GM21526 (cell line): Measurements from ENCODE around the gene SLC23A1.
"Not testable (repeated sequence)": the region's sequence is repeated elsewhere in the genome, so short reads cannot be mapped to it uniquely, and the experiment has no call there.

ENCODE experiments used
- ATAC-seq: cut with Tn5 transposase; IDR thresholded peaks from one replicate; pipeline ENCODE4 v1.9.1; 2021; ENCODE audit warnings: moderate library complexity; ENCODE audit not compliant: unreplicated experiment, low FRiP score

SLC23A1 gene

DNA sequence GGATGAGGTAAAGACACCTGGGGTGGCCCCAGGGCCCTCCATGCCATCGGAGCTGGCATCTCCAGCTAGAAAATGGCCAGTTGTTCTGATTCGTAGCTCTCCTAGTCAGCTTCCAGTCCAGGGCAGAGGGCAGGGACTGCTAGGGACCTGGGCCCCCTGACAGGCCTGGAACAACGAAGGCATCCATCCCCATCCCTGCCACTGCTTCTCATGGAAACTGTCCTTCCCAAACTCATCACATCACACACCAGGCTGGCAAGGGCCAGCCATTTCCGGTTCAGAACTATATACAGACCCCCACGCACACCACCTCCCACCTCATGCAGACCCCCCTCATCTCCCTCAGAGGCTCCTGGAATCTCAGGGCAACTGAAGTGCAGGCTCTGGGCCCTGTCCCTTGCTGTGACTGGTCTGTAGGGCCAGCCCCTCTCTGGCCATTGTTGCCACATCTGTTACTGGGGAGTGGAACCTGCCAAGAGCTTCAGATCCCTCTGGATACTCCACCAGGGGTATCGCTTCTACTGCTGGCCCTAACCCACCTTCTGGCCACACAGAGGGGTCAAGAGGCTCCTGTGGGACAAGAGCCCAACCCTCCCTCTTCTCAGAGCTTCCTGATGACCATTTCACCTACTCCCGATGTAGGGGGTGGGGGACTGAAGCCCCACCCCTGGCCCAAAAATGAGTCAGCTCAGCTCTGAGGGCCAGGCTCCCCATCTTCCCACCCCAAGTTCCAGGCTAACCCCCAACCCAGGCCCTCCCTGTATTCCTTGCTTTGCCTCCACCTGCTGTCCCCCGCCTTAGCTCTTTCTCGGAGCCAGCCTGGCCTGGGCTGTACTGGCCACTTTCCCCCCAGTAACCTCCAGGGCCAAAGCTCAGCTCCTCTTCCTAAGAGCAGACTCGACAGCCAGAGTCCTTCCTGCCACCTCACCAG lies 7.8 kb upstream of the SLC23A1 start:
- ATAC-seq, result no peak

DNA sequence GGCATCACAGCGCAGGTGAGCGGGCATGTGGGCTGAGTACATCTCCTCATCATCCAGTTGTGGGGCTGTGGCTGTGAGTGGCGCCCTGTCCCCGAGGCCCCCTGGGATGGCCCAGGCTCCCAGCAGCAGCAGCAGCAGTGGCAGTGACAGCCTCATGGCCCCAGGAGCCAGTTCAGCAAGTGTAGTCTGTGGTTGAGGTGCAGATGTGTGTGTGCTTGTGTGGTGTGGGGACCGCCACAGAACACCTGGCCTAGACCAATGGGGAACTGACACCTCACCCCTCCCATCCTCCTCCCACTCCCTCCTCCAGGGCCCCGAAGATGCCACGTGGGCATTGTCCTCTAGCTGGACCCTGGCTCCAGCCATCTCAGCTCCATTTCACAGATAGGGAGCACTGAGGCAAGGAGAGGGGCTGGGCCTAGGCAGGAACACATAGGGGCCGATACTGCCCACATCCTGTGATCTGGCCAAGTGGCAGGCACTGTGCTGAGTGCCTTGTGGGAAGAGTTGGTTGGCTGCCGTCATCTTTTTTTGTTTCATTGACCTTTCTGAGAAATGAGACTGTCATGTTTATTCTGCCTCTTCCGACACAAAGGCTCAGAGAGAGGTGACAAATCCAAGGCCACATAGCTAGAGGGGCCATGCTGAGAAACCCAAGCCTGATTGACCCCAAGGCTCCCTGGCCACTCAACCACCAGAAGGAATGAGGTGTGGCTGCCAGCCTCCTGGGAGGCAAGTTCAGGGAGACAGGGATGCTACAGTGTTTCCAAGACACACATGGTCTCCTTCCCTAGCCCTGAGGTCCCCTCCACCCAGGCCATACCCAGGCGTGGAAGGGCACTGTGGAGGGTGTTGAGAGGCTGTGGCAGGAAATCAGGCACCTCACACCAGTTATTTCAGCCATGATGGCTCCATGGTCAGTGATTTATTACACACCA lies 6.9 kb upstream of the SLC23A1 start, which contains the start of gene MZB1:
TSS of gene MZB1 (minus strand) at position 213 of the 938 bp plus-strand sequence. CDS start at position 156, 57 bp downstream.
- ATAC-seq, result peak; percentile 33

DNA sequence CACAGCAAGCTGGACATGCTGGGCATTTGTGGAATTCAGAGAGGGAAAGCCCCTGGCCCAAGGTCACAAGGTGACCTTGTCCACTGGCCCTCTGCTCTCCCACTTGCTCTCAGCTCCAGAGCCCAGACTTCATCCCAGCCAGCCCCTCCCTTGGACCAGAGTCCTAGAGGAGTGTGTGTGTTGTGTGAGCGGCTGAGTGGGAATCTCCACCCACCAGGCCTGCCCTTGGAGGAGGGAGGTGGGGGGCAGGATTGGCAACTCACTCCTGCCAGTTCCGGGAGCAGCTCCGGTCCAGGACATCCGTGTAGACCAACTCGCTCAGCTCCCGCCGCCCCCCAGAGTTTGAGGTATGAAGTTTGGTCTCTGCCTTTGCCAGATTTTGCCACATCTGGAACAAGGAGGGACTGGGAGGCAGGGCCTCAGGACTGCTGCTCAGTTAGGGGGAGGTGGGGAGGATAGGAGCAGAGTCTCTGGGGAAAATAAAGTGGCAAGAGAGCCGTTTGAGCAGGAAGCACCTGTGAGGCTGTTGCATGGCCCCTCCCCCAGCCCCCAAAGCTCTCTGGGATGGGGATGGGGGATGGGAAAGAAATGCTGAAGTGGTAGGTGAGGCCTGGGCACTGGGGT lies 5.2 kb upstream of the SLC23A1 start:
- no peak for ATAC-seq

DNA sequence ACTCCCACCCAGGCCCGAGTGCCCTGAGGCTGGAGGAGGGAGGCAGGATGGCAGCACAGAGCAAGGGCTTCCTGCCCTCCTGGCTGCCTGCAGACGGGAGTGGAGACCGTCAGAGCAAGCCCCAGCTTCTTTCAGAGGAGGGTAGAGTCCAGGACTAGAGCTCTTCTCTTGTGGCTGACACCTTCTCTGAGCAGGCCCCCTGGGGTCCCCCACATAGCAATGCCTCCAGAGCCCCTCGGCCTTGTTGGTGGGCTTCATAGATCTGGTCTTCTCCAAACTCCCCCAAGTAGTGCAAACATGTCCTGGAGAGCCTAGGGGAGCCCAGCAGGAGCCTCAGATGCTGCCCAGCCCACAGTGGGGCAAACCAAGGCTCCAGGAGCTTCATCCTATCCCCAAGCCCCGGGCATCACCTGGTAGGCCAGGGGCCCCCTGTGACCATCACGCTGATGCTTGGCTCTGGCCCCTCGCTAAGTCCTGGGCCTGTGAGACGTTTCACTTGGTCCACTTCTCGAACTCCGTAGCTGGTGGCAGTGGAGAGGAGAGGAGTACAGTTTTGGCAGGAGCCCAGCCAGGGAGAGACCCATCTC lies 4.6 kb upstream of the SLC23A1 start:
- no peak for ATAC-seq

DNA sequence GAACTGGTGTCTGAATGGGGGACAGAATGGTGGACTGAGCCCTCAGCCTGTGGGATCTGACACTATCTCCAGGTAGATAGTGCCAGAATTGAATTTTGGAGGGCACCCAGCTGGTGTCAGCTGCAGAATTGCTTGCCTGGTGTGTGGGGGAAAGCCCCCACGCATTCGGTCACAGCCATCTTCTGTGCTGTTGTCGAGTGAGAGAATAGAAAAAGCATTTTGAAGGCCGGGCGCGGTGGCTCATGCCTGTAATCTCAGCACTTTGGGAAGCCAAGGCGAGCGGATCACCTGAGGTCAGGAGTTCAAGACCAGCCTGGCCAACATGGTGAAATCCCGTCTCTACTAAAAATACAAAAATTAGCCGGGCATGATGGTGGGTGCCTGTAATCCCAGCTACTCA lies 3.9 kb upstream of the SLC23A1 start:
- ATAC-seq, result not testable (repeated sequence)

DNA sequence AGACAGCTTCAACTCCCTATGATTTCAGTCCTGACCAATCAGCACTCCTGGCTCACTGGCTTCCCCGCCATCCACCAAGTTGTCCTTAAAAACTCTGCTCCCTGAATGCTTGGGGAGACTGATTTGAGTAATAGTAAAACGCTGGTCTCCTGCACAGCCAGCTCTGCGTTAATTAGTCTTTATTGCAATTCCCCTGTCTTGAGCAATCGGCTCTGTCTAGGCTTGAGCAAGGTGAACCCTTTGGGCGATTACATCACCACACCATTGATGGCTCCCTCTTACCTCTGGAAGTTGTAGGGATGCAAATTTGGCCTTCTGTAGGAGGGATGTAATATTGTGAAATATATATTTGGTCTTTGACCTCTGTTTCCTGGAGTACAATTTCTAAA lies 2.9 kb upstream of the SLC23A1 start:
- ATAC-seq, result no peak

DNA sequence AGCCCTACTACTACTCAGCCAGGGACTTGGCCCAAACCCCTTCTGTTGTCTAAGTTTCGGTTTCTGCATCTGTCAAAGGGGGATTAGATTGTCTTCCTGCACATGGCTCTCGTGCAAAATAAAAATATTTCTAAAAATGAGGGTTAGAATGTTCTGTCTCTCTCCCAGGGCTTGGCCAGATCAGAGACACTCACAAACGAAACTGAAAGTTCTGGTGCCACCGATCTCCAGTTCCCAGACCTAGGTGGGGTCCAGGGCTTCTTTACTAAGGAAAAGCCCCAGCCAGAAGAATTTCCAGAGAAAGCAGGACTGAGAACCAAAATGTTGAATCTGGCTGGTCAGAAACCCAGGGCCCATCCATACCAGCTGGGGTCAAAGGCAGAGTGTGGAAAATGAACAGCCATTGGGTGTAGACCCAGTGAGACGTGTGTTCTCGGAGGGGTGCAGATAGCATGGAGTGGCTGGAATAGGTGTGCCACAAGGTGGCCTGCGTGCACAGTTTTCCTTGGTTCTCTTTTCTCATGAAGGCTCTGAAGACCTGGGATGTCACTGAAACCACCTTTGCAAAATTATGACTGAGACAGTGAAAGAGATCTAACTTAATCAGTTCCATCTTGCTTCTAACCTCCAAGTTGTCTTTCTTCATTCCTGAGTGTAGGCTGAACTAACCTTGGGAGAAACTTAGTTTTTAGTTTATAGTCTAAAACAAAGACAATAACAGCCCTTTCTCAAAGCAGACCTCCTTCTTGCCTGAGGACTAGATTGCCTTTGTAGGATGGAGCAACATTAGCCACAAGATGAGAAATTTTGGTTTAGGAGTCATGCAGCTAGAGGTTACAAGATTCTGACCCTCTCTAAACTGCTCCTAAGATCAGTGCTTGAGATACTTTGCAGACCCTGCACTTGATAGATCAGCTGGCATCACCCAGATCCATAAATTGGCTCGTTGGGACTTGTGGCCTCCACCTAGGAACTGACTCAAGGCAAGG lies 2.3 kb upstream of the SLC23A1 start:
- ATAC-seq, result no peak

DNA sequence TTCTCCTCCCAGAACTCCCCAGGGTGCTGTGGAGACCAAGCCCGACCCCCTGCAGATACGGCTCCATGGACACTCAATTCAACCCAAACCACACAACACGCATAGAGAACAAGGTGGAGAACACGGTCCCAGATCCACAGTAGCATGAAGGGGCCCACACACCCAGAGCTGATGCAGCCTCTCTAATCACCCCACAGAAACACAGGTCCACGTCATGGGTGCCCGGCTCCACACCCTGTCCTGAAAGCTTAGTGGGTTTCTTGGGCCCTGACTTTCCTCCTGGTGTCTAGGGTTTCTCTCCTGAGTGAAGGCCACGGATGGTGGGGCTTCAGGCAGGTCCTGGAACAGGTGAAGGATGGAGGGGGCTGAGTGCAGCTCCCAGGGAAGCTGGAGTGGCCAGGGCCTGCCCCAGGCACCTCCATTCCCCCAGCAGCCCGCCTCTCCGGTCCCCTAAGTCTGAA lies 1.5 kb upstream of the SLC23A1 start:
- ATAC-seq, result no peak

DNA sequence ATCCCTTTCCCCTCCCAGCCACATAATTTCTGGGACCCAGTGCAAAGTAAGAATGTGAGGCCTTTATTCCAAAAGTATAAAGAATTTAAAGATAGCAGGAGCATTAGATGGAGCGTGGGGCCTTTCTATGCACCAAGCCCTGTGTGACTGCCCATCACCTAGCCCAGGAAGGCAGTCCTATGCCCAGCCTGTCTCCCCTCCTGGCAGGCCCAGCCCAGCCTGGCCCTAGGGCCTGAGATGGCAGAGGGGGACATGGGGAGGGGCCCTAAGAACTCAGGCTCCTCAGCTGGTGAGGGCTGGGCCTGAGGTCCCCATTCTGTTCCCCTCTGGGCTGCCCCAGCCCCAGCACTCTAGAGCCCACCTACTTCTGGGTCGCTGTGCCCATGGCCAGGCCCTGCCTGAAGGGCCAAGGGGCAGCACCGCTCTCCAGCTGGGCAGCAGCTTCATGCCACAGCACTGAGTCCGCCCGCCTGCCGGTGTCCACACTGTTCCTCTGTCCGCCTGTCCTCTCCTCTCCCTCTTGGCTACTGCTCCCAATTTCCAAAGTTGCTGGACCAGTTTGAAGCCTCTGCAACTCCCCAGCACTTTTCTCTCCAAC lies 995 bp upstream of the SLC23A1 start:
- ATAC-seq, result no peak

DNA sequence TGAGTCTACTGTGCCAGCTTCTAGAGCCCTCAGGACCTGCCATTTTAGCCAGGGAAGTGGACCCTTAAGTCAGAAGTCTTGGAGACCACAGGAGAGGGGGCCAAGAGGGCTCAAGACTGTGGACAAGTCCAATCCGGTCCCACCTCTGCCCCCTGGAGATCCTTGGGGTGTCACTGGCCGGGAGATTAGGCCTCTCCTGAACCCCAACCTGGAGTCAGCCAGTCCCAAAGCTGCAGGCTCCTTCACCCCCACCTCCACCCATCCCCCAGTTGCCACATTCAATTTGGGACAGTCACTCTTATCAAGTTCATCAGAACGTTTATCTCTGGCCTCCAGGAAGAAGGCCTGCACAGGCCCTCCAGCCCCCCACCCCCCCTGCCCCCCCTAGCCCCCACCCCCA lies 290 bp downstream of the SLC23A1 start:
- ATAC-seq, result no peak

DNA sequence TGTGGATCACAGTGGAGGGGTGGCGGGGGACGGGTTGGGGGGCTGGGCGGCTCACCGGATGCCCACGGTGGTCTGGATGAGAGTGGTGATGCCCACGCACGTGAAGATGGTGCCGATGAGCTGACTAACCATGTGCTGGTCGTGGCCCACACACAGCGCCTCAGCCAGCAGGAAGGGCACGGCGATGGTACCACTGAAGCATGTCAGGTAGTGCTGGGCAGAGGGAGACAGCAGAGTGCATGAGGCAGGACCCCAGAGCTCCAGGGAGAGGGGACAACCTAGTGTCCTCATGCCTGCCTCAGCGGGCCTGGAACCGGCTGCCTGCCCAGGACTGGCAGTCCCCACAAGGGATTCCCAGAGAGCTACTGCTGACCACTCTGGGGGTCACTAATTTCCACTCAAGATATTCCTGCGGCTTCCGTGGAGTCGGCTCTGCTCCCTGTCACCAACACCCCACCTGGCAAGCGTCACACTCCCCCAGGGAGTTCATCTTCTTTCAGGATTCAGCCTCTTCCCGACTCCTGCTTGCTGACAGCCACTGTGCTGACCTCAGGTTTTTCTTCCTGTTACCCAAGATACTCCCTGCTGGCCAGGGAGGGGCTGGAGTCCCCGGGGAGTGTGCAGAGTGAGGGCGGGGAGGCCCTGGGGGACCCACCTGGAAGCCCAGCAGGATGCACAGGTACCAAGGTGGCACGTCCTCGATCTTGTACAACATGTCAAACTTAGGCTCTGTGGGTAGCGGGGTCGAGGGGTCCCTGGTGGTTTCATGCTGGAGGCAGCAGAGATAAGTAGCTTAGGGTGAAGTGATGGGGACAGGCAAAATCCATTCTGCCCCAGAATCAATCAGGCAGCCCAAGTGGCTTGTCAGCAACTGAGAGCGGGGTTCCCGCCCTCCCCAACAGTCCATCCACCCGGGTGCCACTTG lies 998 bp downstream of the SLC23A1 start:
- no peak for ATAC-seq

DNA sequence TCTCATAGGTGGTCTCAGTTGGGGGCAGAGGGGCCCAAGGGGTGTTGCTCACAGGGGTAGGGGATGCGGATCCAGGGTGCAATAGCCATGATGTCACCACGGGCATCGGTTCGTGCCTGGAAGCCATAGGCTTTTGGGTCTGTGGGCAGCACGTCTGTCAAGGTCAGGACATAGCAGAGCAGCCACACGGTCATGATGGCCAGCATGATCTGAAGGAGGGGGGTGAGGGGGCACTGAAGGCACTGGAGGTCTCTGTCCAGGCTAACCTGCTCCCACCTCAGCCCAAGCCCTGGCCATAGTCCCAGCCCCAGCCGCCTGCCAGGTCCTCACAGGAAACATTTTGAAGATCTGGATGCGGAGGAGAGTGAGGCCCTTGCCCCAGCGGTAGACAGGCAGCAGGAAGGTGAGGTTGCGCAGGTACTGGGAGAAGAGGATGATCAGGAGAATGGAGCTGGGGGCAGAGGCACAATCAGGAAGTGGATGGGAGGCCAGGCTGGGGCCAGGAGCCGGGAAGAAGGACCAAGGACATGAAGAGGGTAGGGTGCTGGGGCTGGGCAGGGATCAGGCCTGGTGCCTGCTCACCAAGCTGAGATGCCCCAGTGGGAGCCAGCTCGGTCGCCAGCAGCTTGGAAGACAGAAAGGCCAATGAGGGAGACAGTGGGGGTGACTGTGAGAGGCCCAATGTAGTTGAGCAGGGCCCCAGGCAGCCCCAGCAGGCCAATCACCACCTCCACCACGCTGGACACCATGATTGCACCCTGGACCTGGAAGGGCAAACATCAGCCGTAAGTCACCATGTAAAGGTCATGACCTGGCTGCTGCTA lies 3.3 kb downstream of the SLC23A1 start:
- no peak for ATAC-seq

DNA sequence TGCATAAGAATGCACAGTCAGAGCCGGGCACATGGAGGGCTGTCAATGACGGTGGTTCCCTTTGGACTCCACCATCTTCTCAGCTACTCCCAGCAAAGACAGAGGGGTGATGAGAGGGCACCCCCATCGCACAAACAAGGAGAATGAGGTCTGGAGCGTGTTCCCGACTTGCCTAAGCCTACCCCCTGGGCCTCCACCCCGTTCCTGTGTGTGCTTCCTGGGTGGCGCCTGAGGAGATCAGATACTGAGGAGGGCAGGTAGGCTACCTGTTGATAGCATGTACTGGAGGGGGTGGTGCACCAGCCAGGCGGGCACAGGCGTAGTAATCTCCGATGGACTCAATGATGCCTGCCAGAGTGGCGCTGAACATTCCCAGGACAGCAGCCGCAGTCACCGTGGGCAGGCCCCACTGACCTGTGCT lies 4.1 kb downstream of the SLC23A1 start:
- ATAC-seq, result no peak

DNA sequence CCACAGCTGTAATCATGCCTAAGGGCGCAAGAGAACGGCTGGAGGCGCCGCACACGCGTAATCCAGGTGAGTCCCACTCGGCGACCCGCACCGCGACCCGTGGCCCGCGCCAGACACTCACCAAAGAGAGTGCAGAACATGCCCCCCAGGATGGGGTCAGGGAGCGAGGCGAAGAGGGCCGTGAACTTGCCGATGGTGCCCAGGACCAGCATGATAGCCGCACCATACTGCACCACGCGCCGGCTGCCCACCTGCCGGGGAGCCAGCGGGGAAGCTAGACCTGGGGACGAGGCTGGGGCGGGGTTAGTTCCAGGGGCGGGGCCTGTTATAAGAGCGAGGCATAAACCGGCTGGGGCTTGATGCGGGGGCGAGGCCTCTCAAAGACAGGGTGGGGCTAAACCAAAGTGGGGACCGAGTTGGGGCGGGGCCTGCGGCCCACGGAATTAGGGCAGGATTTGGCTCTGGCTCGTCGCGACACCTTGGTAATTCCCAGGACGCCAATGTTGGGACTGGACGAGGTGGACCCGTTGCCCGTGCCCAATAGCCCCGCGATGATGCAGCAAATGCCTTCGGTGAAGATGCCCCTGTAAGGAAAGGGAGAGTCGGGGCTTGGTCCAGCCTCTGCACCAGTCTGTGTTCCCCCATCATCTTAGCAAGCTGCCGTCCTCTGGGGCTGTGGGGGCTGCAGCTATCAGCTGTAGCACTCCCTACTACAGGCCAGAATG lies 4.8 kb downstream of the SLC23A1 start:
- no peak for ATAC-seq

DNA sequence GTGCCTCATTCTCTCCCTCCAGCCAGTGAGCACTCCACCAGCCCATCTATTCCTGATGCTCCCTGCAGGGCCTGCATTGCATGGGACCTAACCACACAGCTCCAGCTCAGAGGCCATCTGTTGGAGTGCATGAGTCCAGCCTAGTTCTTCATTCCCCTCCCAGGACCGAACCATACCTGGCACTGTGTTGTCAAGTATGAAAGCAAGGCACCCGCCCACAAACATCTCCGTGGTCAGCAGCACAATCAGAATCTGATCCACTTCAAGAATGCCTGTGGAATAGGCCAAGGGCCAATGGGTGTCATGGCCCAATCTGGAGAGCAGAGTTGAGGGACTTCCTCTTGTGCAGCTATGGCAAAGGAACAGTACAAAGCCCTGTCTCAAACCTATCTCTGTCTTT lies 5.9 kb downstream of the SLC23A1 start:
- no peak for ATAC-seq

DNA sequence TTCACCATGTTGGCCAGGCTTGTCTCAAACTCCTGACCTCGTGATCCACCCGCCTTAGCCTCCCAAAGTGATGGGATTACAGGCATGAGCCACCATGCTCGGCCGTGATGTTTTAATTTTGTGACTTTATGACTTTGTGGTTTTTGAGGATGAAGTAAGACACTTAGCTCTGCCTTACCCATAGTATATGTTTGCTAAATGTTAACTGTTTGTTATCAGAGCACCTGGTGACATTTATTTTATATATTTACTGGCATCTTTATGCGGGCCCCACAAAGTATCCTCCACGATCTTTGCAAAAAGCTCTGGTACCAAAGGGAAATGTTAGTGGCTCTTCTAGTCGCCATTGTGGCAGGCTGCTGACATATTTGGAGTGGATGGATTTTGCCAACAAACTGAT lies 6.7 kb downstream of the SLC23A1 start:
- no peak for ATAC-seq
